Ecto neural progenitor cell (in vitro differentiated cells): Measurements from ENCODE around the gene PCBP3.
"Not testable (repeated sequence)": the region's sequence is repeated elsewhere in the genome, so short reads cannot be mapped to it uniquely, and the experiment has no call there.

ENCODE experiments used
- DNase-seq: peaks from one replicate; pipeline ENCODE4 v3.0.0-alpha.2; 2018; ENCODE audit warnings: low spot score

PCBP3 gene

GRCh38 chr21:45809421-45809820 lies 165.9 kb downstream of the PCBP3 start:
- DNase-seq = no peak

DNA sequence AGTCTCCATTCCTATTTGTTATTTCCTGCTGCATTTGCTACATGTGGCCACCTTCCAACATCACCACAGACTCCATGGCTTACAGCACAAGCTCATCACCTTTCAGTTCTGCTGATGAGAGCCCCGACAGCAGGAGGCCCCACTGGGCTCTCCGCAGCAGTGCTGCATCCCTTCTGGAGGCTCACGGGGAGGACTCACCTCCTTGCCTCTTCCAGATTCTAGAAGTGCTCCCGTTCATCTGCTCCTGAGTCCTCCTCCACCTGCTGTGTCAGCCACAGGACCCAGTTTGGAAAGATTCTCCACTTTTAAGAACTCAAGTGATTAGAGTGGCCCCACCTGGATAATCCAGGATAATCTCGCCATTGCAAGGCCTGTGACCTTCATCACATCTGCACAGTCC lies 167.6 kb downstream of the PCBP3 start:
- DNase-seq = no peak

DNA sequence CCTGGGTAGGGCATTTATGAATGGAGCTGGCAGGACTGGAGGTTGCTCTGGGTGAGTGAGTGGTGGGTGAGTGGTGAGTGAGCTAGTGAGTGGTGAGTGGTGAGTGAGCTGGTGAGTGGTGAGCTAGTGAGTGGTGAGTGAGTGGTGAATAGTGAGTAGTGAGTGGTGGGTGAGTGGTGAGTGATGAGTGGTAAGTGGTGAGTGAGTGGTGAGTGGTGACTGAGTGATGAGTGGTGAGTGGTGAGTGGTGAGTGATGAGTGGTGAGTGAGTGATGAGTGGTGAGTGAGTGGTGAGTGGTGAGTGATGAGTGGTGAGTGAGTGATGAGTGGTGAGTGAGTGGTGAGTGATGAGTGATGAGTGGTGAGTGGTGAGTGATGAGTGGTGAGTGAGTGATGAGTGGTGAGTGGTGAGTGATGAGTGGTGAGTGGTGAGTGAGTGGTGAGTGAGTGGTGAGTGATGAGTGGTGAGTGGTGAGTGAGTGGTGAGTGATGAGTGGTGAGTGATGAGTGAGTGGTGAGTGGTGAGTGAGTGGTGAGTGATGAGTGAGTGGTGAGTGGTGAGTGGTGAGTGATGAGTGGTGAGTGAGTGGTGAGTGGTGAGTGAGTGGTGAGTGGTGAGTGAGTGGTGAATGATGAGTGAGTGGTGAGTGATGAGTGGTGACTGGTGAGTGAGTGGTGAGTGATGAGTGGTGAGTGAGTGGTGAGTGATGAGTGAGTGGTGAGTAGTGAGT lies 170.8 kb downstream of the PCBP3 start:
- not testable (repeated sequence) for DNase-seq

DNA sequence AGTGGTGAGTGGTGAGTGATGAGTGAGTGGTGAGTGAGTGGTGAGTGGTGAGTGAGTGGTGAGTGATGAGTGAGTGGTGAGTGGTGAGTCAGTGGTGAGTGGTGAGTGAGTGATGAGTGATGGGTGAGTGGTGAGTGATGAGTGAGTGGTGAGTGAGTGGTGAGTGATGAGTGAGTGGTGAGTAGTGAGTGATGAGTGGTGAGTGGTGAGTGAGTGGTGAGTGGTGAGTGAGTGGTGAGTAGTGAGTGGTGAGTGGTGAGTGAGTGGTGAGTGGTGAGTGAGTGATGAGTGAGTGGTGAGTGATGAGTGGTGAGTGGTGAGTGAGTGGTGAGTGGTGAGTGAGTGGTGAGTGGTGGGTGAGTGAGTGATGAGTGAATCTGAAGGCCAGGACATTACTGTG lies 172.3 kb downstream of the PCBP3 start:
- not testable (repeated sequence) for DNase-seq

GRCh38 chr21:45816794-45817193 lies 173.3 kb downstream of the PCBP3 start:
- no peak for DNase-seq

- peak; percentile 47 for DNase-seq
Observed at GRCh38 chr21:45817345-45817744, 173.8 kb downstream of the PCBP3 start.

DNA sequence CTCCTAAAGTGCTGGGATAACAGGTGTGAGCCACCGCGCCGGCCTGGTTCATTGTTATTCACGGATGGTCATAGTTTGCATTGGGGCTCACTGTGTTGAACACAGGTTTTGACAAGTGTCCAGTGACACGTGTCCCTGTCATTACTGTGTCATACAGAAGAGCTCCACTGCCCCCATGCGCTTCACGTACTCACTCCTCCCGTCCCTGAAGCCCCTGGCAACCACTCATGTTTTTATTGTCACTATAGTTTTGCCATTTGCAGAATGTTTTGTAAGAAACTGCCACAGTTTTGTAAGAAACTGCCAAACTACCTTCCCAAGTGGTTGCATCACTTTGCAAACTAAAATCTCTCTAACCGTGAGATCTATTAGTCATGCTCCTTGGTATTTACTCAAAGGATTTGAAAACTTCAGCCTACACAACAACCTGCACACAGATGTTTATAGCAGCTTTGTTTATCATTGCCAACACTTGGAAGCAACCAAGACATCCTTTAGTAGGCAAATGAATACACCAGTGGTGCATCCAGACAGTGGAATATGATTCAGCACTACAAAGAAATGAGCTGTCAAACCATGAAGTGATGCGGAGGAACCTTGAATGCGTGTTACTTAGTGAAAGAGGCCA lies 174.9 kb downstream of the PCBP3 start:
- DNase-seq = no peak

- no peak for DNase-seq
Observed at GRCh38 chr21:45818904-45819285, 175.4 kb downstream of the PCBP3 start.

DNA sequence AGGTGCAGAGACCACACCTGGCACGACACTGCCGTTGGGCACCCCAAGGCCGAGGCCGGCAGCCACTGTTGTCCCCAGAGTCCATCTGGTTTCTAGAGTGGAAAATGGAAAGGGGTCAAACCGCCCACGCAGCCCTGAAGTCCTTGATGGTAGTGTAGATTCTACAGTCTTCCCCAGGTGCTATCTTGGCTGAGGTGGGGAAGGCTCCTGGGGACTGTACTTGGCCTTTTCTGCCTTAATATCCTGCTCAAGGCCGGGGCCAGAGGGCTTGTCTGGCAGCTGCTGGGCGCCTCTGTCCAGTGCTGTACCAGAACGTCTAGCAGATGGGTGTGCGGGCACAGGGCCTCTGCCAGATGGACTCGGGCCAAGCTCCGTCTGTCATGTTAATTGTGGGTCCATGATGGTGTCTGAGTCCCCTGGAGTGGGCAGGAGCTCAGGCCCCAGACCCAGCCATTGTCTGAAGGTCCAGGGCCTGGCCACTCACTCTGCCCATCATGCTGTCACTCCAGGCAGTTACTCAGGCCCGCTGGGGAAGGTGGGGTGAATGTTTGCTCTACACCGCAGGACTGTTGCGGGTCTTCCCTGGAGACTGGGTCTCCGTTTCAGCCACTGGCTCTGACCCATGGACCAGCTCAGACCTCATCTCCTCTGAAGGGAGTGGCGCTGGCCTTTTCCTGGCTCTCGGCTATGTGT lies 176.1 kb downstream of the PCBP3 start:
- DNase-seq = peak; percentile 44

DNA sequence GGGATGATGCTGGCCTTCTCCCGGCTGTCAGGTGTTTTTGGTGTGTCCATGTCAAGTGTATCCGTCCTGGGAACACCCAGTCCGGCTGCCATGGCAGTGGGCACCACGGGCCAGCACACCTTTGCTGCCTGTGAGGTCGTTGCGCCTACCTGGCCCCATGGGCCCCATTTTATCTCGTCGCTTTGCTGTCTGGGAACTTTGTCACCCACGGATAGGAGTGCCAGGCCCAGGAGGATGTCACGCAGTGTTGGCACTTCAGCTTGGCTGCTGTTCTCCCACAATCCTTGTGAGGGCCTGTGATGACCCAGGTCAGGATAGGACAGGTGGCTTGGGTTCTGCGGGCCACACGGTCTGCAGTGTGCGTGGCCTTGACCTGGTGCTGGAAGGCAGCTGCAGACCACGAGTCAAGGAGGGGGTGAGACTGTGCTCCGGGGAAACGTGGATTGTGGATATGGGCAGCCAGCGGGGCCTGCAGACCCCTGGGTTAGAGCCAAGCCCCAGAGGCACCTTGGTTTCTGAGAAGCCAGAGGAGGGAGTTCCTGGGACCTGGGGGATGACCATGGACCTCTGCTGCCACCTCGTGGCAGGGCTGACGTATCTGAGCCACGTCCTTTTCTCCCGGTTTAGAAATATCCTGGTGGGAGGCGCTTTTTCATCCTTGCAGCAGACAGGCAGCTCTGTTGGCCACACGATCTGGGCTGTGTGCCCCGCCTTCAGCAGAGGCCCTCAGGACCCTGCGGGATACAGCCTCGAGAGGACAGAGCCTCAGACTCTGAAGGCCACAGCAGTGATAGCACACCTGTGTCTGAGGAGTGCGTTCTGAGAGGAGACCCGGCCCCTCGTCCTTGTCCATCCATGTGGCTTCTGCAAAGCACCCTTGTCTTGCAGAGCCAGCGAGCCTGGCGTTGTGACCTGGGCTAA lies 176.9 kb downstream of the PCBP3 start:
- peak; percentile 90 for DNase-seq

DNA sequence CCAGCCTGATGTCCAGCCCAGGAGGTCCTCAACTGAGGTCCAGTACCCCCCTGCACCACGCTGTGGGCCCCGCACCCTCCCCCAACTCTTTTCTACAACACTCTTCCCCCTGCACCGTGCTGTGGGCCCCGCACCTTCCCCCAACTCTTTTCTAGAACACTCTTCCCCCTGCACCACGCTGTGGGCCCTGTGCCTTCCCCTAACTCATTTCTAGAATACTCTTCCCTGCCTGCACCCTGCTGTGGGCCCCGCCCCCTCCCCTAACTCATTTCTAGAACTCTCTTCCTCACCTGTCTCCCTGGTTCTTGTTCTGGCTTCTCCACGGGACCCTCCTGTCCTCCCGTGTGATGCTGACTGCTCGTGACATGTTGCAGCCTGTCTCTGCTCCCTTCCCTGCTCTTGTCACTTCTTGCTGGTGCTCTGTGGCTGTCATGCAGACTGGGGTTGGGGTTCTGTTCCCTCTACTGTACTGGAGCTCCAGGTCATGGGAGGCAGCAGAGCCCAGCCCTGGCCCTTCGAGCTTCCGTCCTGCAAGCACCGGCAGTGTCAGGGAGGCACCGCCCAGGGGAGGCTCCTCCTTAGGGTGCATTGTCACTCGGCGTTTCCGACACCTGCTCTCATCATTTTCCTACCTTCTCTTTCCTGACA lies 177.9 kb downstream of the PCBP3 start:
- peak; percentile 36 for DNase-seq

DNA sequence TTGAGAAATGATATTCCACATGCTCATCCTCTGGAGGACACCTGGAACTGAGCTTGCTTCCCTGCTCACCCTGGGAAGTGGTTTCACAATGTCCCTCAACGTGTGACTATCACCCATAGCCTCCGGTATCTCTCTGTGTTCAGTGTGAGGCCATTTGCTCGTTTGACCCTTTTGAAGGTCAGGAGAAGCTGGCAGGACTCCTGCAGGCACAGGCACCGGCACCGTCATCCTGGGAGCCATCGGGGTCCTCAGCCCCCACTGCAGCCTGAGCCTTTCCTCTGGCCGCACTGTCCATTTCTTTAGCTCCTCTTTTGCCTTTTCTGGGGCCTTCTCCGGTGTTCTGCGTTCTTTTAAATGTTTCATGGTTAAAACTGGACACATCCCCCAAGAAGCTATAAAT lies 178.5 kb downstream of the PCBP3 start:
- DNase-seq = peak; percentile 31

- DNase-seq = peak; percentile 52
Observed at GRCh38 chr21:45822429-45823099, 179.0 kb downstream of the PCBP3 start.

DNA sequence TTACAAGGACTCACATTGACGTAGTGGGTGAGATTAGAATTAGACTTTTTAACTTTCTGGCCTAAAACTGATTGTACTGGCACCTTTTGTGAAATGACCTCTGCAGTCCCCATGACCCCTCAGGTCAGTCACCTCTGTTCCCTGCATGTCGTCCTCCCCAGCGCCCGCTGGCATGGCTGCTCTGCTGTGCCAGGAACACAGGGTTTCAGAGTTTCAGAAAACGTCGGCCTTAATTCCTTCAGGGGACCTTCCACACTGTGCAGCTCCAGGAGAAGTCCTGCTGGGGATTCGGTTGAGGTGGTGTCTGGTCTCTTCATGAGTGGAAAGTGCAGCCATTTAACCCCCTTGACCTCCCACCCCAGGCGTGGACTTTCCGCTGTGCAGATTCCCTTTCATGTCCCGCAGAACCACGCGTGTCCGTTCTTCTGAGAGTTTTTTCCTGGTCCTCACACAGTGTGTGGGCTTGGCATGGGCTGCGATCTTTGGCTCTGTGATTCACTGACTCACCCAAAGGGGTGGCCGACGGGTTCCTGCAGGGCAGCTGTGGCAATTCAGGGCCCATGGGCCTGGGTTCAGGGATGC lies 179.7 kb downstream of the PCBP3 start:
- DNase-seq = peak; percentile 28

- DNase-seq = no peak
Observed at GRCh38 chr21:45824546-45825215, 181.2 kb downstream of the PCBP3 start.

DNA sequence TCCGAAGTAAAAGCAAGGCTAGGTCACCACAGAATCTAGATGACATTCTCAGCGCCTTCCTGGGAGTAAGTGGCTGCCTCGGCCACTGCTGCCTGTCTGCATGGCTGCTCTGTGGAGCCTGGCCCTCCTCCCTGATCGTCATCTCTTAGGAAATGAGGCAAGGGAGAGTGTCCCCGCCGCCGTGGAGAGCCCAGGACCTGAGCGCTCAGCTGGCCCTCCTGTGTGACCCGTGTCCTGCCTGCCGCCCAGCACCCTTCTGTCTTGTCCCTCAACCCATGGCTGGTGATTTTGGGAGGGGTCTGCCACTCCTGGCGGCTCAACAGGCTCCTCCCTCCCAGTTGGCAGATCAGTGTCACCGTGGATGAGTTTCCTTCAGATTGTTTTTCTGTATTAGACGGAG lies 181.7 kb downstream of the PCBP3 start:
- DNase-seq = peak; percentile 37

DNA sequence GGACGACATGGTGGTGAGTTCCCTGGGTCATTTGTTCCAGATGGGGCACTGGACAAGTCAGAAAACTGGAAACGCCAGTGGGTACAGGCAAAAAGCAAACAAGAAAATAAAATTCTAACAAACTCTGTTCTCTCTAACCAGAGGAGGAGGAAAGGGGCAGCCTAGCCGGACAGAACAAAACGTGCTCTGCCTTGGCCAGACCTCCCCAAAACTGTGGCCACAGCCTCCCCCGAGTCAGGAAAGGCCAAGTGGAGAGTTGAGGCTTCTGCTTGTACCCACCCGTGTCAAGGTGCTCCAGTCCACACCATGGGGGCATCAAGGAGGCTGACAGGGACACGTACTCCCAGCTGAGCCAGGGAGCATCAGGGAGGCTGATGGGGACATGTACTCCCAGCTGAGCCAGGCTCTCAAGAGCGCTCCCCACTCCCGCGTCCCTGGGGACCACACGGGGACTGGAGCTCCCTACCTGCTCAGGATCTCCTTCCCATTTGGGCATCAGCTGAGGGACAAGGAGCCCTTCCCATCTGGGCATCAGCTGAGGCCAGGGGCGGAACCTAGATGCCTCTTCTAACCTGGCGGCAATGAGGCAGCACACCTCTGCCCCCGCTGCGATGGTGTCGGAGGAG lies 183.3 kb downstream of the PCBP3 start:
- peak; percentile 44 for DNase-seq

- no peak for DNase-seq
Observed at GRCh38 chr21:45827302-45827692, 183.8 kb downstream of the PCBP3 start.

- peak; percentile 36 for DNase-seq
Observed at GRCh38 chr21:45827881-45828579, 184.5 kb downstream of the PCBP3 start.
